Stimulated activated effector memory CD8-positive, alpha-beta T cell treated with anti-CD3 and anti-CD28 coated beads, Interleukin-12 subunit alpha, Interleukin-12 subunit beta, amount 100 ng/mL, for 72 hours (primary cell): ENCODE measurements around the gene KCNG2.

Experiments used
- ATAC-seq: fragments of 150-1000 bp; cut with Tn5 transposase; 2 replicates; pipeline ENCODE4 v1.10.0; 2021
- DNase-seq, 2 donors: peaks; one replicate each; pipeline ENCODE4 v3.0.0; 2021 to 2022; ENCODE audit warnings: low spot score in 2 of 2
- H3K27ac Mint-ChIP-seq: one replicate; pipeline ENCODE4 v1.8.0; 2022; ENCODE audit warnings: mild to moderate bottlenecking, mixed read lengths
- H3K36me3 Mint-ChIP-seq: one replicate; pipeline ENCODE4 v1.8.0; 2022; ENCODE audit warnings: mild to moderate bottlenecking, mixed read lengths
- H3K4me1 Mint-ChIP-seq: one replicate; pipeline ENCODE4 v1.8.0; 2022; ENCODE audit warnings: mixed read lengths
- H3K4me3 Mint-ChIP-seq: one replicate; pipeline ENCODE4 v1.8.0; 2022; ENCODE audit warnings: mild to moderate bottlenecking, mixed read lengths
- H3K9me3 Mint-ChIP-seq: one replicate; pipeline ENCODE4 v1.8.0; 2022; ENCODE audit warnings: mixed read lengths

KCNG2 gene

DNA sequence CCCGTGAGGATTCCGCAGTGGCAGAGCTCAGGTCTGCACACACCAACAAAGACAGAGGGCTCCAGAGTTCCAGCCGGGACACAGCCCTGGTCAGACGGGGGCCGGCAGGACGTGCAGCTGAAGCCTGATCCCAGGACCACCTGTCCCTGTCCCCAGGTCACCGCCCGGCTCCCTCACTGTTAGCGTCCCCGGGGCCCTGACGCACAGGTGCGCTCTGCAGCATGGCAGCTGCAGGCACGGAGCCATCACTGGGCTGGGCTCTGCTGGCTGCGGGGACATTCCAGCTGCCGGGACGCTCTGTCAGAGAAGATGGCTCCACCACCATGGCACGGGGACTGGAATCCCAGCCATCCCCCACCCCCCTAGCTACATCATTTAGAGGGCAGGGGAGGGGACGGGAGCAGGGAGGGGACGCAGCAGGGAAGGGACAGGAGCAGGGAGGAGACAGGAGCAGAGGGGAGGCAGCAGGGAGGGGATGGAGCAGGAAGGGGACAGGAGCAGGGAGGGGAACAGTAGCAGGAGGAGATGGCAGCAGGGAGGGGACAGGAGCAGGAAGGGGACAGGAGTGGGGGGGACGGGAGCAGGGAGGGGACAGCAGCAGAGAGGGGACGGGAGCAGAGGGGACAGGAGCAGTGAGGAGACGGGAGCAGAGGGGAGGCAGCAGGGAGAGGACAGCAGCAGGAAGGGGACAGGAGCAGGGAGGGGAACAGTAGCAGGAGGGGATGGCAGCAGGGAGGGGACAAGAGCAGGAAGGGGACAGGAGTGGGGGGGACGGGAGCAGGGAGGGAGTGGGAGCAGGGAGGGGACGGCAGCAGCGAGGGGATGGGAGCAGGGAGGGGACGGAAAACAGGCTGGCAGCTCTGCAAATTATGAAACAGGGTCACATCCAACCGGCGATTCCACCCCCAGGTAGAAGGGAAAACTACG, 113.9 kb downstream of the KCNG2 start:
- ATAC-seq (no peak), DNase-seq (no peak)
- H3K27ac Mint-ChIP-seq = no peak overlapping the region
- H3K4me3 Mint-ChIP-seq = no peak overlapping the region
- H3K9me3 Mint-ChIP-seq = no peaks in the 10 kb centered on the region
- peaks cover 25% of the 10 kb centered on the region for H3K36me3 Mint-ChIP-seq
- H3K4me1 Mint-ChIP-seq = peaks cover 36% of the 10 kb centered on the region

DNA sequence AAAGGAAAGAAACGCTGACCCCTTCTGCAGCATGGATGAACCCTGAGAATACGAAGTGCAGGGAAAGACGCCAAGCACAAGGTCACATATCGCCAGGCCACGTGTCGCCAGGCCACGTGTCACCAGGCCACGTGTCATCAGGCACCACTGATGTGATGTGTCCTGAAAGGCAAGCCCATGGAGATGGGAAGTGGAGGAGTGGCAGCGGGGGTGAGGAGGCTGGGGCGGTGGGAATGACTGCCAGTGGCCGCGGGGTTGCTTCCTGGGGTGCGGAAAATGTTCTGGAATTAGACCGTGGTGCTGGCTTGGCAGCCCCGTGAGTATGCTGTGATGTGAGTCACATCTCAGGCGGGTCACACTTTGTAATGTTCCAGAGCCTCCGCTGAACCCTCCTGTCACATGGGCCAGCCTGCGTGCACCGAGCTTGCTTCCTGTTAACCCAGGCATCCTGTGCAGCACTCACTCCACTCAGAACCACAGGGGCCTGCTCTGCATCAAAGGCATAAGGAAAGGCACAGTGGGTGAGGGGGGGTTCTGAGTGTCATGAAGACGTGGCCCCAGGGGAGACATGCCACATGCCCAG, 114.8 kb downstream of the KCNG2 start:
- peak; percentile 74 for ATAC-seq
- Mint-ChIP-seq H3K4me3 (no peak overlapping the region), H3K36me3 (peaks cover 23% of the 10 kb centered on the region), H3K9me3 (no peaks in the 10 kb centered on the region), H3K4me1 (peaks cover 36% of the 10 kb centered on the region), H3K27ac (no peak overlapping the region)
- DNase-seq = no peak

- peak; percentile 7 for ATAC-seq
- peaks cover 36% of the 10 kb centered on the region for H3K4me1 Mint-ChIP-seq
- H3K4me3 Mint-ChIP-seq = no peak overlapping the region
- no peaks in the 10 kb centered on the region for H3K9me3 Mint-ChIP-seq
- no peak overlapping the region for H3K27ac Mint-ChIP-seq
- DNase-seq = no peak
- H3K36me3 Mint-ChIP-seq = peaks cover 23% of the 10 kb centered on the region
These were observed 115.5 kb downstream of the KCNG2 start for GRCh38 chr18:79912994-79913831.

DNA sequence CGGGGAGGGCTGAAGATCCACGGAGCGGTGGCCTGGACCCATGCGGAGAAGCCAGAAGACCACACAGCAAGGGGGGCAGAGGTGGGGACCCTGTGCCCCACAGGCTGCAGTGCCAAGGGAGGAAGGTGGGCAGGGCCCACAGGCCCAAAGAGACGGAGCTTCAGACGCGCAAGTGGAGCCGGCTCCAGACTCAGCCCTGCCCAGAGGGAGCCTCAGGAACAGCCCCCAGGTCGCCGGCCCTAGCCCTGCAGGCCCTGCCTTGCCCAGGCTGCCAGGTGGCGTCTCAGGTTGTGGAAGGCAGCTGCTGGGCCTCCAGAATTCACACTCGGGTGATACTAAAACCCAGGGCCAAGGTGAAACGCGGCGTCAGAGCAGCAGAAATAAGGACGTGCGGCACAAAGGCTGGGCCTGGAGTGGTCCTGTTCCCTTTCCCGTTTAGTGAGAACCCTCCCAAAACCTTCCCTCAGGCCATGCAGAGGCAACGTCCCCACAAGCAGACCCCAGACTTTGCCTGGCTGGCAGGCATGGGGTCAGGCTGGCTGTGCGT, 116.9 kb downstream of the KCNG2 start:
- no peak for DNase-seq
- ATAC-seq = no peak
- peaks cover 18% of the 10 kb centered on the region for H3K36me3 Mint-ChIP-seq
- no peak overlapping the region for H3K4me3 Mint-ChIP-seq
- no peak overlapping the region for H3K27ac Mint-ChIP-seq
- H3K9me3 Mint-ChIP-seq = no peaks in the 10 kb centered on the region
- peaks cover 36% of the 10 kb centered on the region for H3K4me1 Mint-ChIP-seq

- H3K36me3 Mint-ChIP-seq = peaks cover 18% of the 10 kb centered on the region
- peaks cover 36% of the 10 kb centered on the region for H3K4me1 Mint-ChIP-seq
- no peak for ATAC-seq
- DNase-seq = no peak
- H3K9me3 Mint-ChIP-seq = no peaks in the 10 kb centered on the region
- no peak overlapping the region for H3K27ac Mint-ChIP-seq
- no peak overlapping the region for H3K4me3 Mint-ChIP-seq
These were observed 117.7 kb downstream of the KCNG2 start for GRCh38 chr18:79915161-79916127.

DNA sequence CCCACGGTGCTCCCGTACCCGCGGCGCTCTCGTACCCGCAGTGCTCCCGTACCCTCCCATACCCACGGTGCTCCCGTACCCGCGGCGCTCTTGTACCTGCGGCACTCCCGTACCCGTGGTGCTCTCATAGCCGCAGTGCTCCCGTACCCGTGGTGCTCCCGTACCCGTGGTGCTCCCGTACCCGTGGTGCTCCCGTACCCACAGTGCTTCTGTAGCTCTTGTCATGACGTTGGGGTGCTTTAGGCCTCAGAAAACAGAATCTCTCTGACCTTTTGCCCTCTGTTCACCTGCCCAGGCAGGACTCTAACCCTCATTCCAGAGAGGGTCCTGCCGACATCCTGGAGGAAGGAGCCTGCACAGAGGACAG, 118.4 kb downstream of the KCNG2 start:
- Mint-ChIP-seq H3K4me3 (no peak overlapping the region), H3K4me1 (peaks cover 36% of the 10 kb centered on the region), H3K9me3 (no peaks in the 10 kb centered on the region), H3K27ac (no peak overlapping the region), H3K36me3 (peaks cover 18% of the 10 kb centered on the region)
- ATAC-seq = no peak
- no peak for DNase-seq

- Mint-ChIP-seq H3K27ac (no peak overlapping the region), H3K4me3 (no peak overlapping the region), H3K9me3 (no peaks in the 10 kb centered on the region), H3K36me3 (peaks cover 18% of the 10 kb centered on the region), H3K4me1 (peaks cover 36% of the 10 kb centered on the region)
- DNase-seq (no peak), ATAC-seq (no peak)
These were observed 118.9 kb downstream of the KCNG2 start for GRCh38 chr18:79916546-79917168.

DNA sequence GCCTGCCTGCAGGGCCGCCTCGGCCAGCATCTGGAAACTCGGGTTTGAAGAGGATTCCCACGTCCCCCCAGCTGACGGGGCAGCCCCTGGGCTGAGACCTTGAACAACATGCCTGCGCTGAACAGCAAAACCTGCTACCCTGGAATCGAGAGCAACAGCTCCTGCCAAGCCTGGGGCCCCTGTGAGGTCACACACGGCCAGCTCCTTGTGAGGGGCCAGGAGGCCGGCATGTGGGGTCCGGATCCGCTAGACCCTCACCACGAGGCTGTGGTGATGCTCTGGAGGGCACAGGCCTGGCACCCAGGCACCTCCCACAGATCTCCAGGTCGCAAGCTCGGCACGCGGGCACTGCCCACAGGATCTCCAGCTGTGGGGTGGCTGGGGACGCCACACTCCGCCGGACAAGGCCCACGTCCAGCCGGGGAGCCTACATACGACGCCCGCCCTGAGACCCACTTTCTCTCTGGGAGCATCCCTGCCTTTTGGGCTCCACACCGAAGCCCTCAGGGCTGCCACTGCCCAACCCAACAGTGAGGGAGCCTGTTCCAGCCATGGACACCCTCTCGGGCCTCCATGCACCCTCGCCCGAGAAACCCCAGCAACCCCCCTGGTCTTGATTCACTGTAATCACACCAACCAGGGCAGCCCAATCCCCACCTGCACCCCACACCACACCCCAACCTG, 119.6 kb downstream of the KCNG2 start:
- Mint-ChIP-seq H3K4me3 (no peak overlapping the region), H3K4me1 (peaks cover 31% of the 10 kb centered on the region), H3K27ac (no peak overlapping the region), H3K36me3 (peaks cover 18% of the 10 kb centered on the region), H3K9me3 (no peaks in the 10 kb centered on the region)
- DNase-seq = peak in 1 of 2 donors; percentile 30
- no peak for ATAC-seq

DNA sequence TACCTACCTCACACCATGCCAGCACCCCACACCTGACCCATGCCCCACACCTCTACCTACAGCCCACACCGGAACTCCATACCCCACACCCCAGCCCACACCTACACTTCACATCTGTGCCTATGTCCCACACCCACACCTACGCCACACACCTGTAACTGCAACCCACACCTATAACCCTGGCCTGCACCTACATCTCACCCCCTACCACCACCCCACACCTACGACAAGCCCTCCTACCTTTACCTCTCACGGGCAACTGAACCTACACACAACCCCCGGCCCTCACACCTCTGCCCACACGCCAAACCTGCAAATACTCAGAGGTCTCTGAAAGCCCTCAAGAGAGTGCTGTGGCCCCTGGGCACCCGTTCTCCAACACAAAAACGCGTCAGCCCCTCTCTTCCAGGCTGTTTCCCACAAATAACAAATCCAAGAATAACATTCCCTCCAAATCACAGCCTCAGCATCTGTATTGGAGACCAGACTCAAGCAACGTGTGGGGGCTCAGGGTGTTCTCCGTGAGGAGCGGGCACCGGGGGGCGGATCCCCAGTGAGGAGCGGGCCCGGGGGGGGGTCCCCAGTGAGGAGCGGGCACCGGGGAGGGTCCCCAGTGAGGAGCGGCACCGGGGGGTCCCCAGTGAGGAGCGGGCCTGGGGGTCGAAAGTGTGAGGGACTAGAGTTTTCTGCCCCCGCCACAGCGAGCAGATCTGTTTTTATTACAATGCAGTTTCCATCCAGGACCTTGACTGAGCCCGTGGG, 120.3 kb downstream of the KCNG2 start:
- no peak overlapping the region for H3K4me3 Mint-ChIP-seq
- H3K4me1 Mint-ChIP-seq = peaks cover 23% of the 10 kb centered on the region
- peaks cover 18% of the 10 kb centered on the region for H3K36me3 Mint-ChIP-seq
- H3K9me3 Mint-ChIP-seq = no peaks in the 10 kb centered on the region
- ATAC-seq = no peak
- no peak for DNase-seq
- H3K27ac Mint-ChIP-seq = no peak overlapping the region

DNA sequence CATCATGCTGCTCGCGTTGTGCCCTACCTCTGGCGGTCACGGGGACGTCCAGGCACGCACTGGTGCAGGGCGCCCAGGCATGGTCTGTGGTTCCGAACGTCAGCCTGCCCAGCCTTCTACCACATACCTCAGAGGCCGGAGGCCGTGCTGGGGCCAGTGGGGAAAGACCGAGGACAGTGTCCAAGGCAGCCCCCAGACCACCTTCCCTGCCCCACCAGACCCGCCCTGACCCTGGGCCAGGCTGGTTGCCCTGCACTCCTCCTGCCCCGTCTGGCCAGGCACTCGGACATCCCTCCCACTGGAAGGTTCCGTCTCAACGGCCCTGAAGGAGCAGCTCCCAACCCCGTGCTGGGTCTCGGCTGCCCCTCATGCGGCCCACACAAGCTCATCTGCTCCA, 120.9 kb downstream of the KCNG2 start:
- no peak overlapping the region for H3K27ac Mint-ChIP-seq
- DNase-seq = no peak
- peaks cover 19% of the 10 kb centered on the region for H3K4me1 Mint-ChIP-seq
- H3K36me3 Mint-ChIP-seq = peaks cover 20% of the 10 kb centered on the region
- ATAC-seq = no peak
- H3K9me3 Mint-ChIP-seq = no peaks in the 10 kb centered on the region
- H3K4me3 Mint-ChIP-seq = no peak overlapping the region

DNA sequence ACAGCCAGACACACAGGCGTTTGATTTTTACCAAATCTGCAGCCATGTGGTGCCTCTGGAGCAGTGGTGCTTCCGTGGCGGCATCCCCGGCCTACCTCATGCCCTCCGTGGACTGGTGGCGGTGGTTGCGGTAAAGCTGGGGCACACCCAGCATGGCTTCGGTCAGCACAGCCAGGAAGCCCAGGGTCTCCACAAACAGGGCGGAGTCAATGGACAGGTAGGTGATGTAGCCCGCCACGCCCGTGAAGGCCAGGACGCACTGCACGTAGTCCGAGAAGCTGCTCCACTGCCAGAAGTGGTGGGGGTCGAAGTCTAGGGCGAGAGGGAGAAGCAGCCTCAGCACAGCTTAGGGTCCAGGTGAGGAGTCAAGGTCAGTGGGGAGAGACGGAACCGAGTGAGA, 121.4 kb downstream of the KCNG2 start:
- Mint-ChIP-seq H3K4me1 (peaks cover 19% of the 10 kb centered on the region), H3K27ac (no peak overlapping the region), H3K4me3 (no peak overlapping the region), H3K36me3 (peaks cover 24% of the 10 kb centered on the region), H3K9me3 (no peaks in the 10 kb centered on the region)
- ATAC-seq = no peak
- DNase-seq = no peak

- no peak overlapping the region for H3K4me3 Mint-ChIP-seq
- H3K9me3 Mint-ChIP-seq = no peaks in the 10 kb centered on the region
- ATAC-seq (no peak), DNase-seq (no peak)
- H3K27ac Mint-ChIP-seq = no peak overlapping the region
- H3K4me1 Mint-ChIP-seq = peaks cover 5% of the 10 kb centered on the region
- peaks cover 19% of the 10 kb centered on the region for H3K36me3 Mint-ChIP-seq
These were observed 124.5 kb downstream of the KCNG2 start for GRCh38 chr18:79921984-79922965.
